Adrenal gland (tissue), 12 donors: Measurements from ENCODE around the gene SUMO4. TPM values are rescaled to one million over a fixed set of nuclear protein-coding genes. Genes with fewer than 3 reads are reported as not detected.
"Not testable (repeated sequence)": the region's sequence is repeated elsewhere in the genome, so short reads cannot be mapped to it uniquely, and the experiment has no call there.

Experiments used
- DNase-seq, 7 donors: peaks; one replicate each; pipeline ENCODE4 v3.0.0-alpha.2; 2019 to 2020
- H3K27ac ChIP-seq, 5 donors: fragments of 200-600 bp; sonication (generic) in 4 of 5; 1 replicate in 3 of 5; 2 replicates in 2 of 5; pipeline versions ENCODE4 v1.5.1 to v1.8.0; 2016 to 2020; ENCODE audit warnings: mild to moderate bottlenecking in 1 of 5
- H3K27me3 ChIP-seq: fragments of 200-600 bp; 2 replicates; pipeline ENCODE4 v1.8.0; 2021
- H3K36me3 ChIP-seq, 2 donors: fragments of 200-600 bp; replicated peaks in 1 of 2; 1 replicate in 1 of 2; 2 replicates in 1 of 2; pipeline versions ENCODE4 v1.5.1 to v1.8.0; 2018 to 2022
- H3K4me1 ChIP-seq, 2 donors: fragments of 200-600 bp; replicated peaks in 1 of 2; 1 replicate in 1 of 2; 2 replicates in 1 of 2; pipeline versions ENCODE4 v1.5.1 to v1.8.0; 2018 to 2021
- H3K4me3 ChIP-seq, 4 donors: fragments of 200-600 bp; sonication (generic) in 3 of 4; one replicate each; pipeline ENCODE4 v1.5.1; 2016 to 2018
- H3K9me3 ChIP-seq, 3 donors: fragments of 200-600 bp; sonication (generic) in 1 of 3; replicated peaks in 1 of 3; 1 replicate in 2 of 3; 2 replicates in 1 of 3; pipeline versions ENCODE4 v1.5.1 to v1.8.0; 2016 to 2021
- POLR2A ChIP-seq, 2 donors: fragments of 450-650 bp; IDR thresholded peaks; one replicate each; pipeline ENCODE4 v1.6.1; 2017; ENCODE audit warnings: antibody characterized with exemption in 2 of 2, mild to moderate bottlenecking in 2 of 2, moderate library complexity in 1 of 2
- WGBS, 4 donors: extraction: QIAGEN DNeasy Blood & Tissue Kit in 2 of 4; methylation state at CpG; one replicate each; pipeline versions ENCODE4 v1.1.5 to v1.1.7; 2013 to 2017; 5-methylcytosine and 5-hydroxymethylcytosine counted together
- intact Hi-C, 2 donors: fragments of 100-400 bp; cut with DNase I; formaldehyde crosslinking; loops; one replicate each; pipeline versions ENCODE4 v1.14.1 to v1.15.0; 2022 to 2023
- polyA plus RNA-seq, 3 donors: library from polyadenylated mRNA; stranded (reverse); fragments of 200-250 nt in 2 of 3; fragments of 350-450 nt in 1 of 3; fragmentation: Illumina TruSeq in 1 of 3; extraction: RNeasy Lipid Tissue Mini Kit (QIAGEN cat#74804) in 1 of 3; gene quantifications; one replicate each; pipeline ENCODE4 v1.2.3, GENCODE V29; 2013 to 2014
- total RNA-seq, 9 donors: library from RNA; depleted of rRNA in 4 of 9; stranded (reverse); fragments of >200 nt in 4 of 9; fragments of 120-200 nt in 1 of 9; fragmentation: NEBNext Ultra II Directional in 1 of 9; extraction: Animal tissue kit (Norgen Biotek cat#: 25700) in 1 of 9; gene quantifications; one replicate each; pipeline versions ENCODE4 v1.1.0 to v1.2.4, GENCODE V29; 2013 to 2023
- TF ChIP-seq, protein P1 (sequence below), 6 experiments: fragments of 450-650 bp in 4 of 6; fragments of 200-600 bp in 2 of 6; sonication (generic) in 1 of 6; IDR thresholded peaks; 1 replicate in 5 of 6; 2 replicates in 1 of 6; pipeline versions ENCODE4 v1.5.1 to v1.8.0; 2016 to 2021; ENCODE audit warnings: antibody characterized with exemption in 6 of 6, mild to moderate bottlenecking in 2 of 6, moderate library complexity in 1 of 6
- donor health status: healthy with polysubstance abuse.
- donor health status: Bipolar disorder and iron deficiency.
- donor health status: DM: yes; HTN: yes; CAD: no.
- donor health status: DM: no; HTN: no; CAD: no.
- donor health status: DM: no; HTN: no; CAD: no.
- donor health status: DM: yes; HTN: yes; CAD: no.

SUMO4 gene
- total and polyA plus RNA-seq, 12 donors = 0.18 to 3.4 (median 1.8) TPM; not detected in 4

DNA sequence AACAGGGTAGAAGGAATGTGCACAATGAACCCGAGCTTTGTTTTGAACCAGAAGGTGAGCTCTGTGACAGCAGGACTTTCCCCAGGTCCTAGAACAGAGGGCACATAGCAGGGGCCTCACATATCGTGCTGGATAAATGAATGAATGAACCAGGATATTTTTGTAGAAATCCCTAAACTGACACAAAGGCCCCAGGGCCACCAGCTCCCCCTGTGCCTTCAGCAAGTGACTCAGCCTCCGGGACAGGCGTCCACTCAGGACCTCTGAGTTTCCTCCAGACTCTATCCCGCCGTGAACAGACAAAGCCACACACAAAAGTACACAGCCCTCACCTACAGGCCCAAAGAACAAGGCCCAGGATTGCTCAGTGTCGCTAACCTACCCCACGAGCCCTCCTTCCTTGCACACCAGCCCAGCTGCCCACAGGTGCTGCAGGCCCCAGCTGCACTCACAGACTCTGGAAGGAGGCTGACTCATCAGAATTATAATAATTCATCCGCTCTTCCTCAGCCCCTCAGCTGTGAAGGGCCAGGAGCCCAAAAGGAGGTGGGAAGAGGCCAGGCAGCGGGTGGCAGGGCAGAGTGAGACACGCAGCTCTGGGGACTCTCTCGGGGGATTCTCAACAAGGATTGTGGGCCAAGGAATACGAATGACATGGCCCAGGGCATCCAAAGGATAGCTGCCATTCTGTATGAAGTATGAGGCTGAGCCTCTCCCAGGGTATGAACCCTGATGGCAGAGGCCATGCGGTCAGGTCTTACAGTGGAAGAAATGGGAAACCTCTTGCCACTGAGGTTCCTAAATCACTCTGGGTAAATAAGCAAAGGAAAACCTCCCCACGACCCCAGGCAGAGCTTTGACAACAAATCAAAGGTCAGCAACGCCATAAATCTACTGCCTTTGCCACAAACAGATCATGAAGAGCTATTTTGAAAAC lies 40.9 kb downstream of the SUMO4 start:
- Histone ChIP-seq H3K4me3 (no peak overlapping the region), H3K4me1 (peaks cover 0 to 14% of the 10 kb centered on the region in 2 donors), H3K27me3 (no peaks in the 10 kb centered on the region), H3K36me3 (no peaks in the 10 kb centered on the region), H3K9me3 (no peaks in the 10 kb centered on the region), H3K27ac (no peak overlapping the region)
- intact Hi-C loops = no loop called here
- 53 to 63% (median 56%) methylated on average over 8 to 16 of the region's 16 CpGs for WGBS, 4 donors
- peak in 5 of 7 donors; percentile 42 to 68 (median 46) for DNase-seq
- TF ChIP-seq POLR2A (IDR thresholded peaks at IDR 0.05) = no peak
- TF ChIP-seq, protein P1, sequence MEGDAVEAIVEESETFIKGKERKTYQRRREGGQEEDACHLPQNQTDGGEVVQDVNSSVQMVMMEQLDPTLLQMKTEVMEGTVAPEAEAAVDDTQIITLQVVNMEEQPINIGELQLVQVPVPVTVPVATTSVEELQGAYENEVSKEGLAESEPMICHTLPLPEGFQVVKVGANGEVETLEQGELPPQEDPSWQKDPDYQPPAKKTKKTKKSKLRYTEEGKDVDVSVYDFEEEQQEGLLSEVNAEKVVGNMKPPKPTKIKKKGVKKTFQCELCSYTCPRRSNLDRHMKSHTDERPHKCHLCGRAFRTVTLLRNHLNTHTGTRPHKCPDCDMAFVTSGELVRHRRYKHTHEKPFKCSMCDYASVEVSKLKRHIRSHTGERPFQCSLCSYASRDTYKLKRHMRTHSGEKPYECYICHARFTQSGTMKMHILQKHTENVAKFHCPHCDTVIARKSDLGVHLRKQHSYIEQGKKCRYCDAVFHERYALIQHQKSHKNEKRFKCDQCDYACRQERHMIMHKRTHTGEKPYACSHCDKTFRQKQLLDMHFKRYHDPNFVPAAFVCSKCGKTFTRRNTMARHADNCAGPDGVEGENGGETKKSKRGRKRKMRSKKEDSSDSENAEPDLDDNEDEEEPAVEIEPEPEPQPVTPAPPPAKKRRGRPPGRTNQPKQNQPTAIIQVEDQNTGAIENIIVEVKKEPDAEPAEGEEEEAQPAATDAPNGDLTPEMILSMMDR (IDR thresholded peaks at IDR 0.05) = no peak

DNA sequence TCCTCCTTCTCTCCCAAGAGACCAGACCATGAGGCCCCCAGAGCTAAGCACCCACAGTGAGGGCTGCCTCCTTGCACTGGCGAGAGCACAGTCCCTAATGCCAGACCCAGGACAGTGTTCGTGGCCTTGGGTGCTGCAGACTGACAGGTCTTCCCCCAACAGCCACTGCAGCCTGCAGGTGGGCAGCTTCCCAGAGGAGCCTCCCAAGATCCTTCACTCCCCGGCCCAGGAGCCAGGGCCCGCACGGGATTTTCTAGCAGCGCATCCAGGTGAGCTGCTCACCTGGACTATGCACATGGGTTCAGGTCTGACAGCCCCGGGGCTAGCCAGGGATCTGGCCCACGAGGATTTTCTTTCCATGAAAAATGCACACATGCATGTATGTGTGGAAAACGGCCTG lies 41.7 kb downstream of the SUMO4 start:
- Histone ChIP-seq H3K36me3 (no peaks in the 10 kb centered on the region), H3K27ac (no peak overlapping the region), H3K4me3 (no peak overlapping the region), H3K9me3 (no peaks in the 10 kb centered on the region), H3K27me3 (no peaks in the 10 kb centered on the region), H3K4me1 (peaks cover 0 to 14% of the 10 kb centered on the region in 2 donors)
- 62 to 73% (median 67%) methylated on average over 3 to 9 of the region's 9 CpGs for WGBS, 4 donors
- DNase-seq = no peak
- intact Hi-C loops = no loop called here
- TF ChIP-seq, protein P1 (IDR thresholded peaks at IDR 0.05) = no peak
- no peak for TF ChIP-seq POLR2A (IDR thresholded peaks at IDR 0.05)

DNA sequence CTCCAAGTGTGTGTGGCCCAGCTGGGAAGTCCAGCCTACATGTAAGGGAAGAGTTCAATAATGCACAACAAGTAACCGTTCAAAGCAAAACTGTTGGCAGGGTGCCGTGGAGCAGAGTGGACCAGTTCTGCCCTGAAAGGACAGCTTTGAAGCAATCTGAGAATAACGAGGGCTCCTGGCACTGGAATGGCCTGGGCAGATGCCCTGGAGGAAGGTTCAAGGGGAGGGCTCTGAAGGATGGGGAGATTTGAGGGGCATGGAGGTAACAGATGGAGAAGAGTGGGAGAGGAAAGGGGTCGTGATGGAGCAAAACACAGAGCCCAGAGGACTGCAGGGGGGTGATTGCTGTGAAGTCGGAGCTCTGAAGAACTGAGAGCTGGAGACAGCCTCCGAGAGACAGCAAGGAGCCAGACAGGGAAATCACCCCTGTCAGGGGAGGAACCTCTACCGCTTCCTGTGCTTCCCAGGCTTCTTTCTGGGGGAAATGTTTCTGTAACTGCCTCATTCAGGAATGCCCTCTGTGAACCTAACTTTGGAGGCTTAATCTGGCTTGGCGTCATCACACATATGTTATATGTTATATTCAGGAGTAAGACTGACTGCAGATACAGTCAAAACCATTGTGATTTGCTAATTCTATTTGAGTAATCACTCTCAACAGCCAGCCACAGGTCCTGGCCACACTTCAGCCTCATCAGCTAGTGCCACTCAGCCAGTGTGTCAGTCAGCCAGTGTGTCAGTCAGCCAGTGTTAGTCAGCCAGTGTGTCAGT lies 43.5 kb downstream of the SUMO4 start:
- no peaks in the 10 kb centered on the region for H3K27me3 ChIP-seq
- no peaks in the 10 kb centered on the region for H3K36me3 ChIP-seq
- peaks cover 0 to 14% of the 10 kb centered on the region in 2 donors for H3K4me1 ChIP-seq
- peak in 1 of 7 donors; percentile 11 for DNase-seq
- H3K27ac ChIP-seq = no peak overlapping the region
- intact Hi-C loops = no loop called here
- 60 to 72% (median 64%) methylated on average over 8 of the region's 8 CpGs for WGBS, 4 donors
- H3K4me3 ChIP-seq = no peak overlapping the region
- H3K9me3 ChIP-seq = no peaks in the 10 kb centered on the region
- no peak for TF ChIP-seq POLR2A (IDR thresholded peaks at IDR 0.05)
- TF ChIP-seq, protein P1 (IDR thresholded peaks at IDR 0.05) = no peak

DNA sequence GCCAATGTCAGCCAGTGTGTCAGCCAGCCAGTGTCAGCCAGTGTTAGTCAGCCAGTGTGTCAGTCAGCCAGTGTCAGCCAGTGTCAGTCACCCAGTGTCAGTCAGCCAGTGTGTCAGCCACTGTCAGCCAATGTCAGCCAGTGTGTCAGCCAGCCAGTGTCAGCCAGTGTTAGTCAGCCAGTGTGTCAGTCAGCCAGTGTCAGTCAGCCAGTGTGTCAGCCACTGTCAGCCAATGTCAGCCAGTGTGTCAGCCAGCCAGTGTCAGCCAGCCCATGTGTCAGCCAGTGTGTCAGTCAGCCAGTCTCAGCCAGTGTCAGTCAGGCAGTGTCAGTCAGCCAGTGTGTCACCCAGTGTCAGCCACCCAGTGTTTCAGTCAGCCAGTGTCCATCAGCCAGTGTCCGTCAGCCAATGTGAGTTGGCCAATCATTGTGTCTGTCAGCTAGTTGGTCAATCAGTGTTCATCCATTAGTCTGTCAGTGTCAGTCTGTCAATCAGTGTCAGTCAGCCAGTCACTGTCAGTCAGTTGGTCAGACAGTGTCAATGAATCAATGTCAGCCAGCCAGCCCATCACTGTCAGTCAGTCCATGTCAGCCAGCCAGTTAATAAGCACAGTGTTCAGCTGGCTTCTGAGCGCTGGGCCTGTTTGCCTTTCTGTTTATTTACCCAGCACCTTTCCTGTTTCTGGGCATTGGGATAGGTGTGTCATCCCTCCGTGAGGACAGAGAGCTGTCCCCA lies 44.5 kb downstream of the SUMO4 start:
- H3K4me3 ChIP-seq, H3K36me3 ChIP-seq, intact Hi-C loops, H3K27ac ChIP-seq, H3K27me3 ChIP-seq, H3K9me3 ChIP-seq: not testable (repeated sequence)
- H3K4me1 ChIP-seq = peaks cover 0 to 14% of the 10 kb centered on the region in 2 donors
- WGBS, 4 donors = 62 to 84% (median 65%) methylated on average over 2 to 3 of the region's 3 CpGs
- DNase-seq = peak in 1 of 7 donors; percentile 9
